ENCODE results near the gene LRRK1. TPM values are rescaled to one million over a fixed set of nuclear protein-coding genes. Genes with fewer than 3 reads are reported as not detected.

LRRK1 gene
- total and polyA plus RNA-seq, 2 of the 13 experiments (the other 11 are each of a cell fraction or from before 2014, with no cell fraction given) = 0.13 to 1.2 TPM

- no peak for TF ChIP-seq FOXO4 (CRISPR knock-in tag; conservative IDR thresholded peaks at IDR 0.05)
- no peak for TF ChIP-seq ZNF12 (CRISPR knock-in tag; IDR thresholded peaks at IDR 0.05)
Measured at GRCh38 chr15:101108461-101108775, 189.3 kb downstream of the LRRK1 start (continued).

GRCh38 chr15:101108791-101109190, 189.6 kb downstream of the LRRK1 start:
- TF ChIP-seq ZNF703 (CRISPR knock-in tag; IDR thresholded peaks at IDR 0.05; ENCODE audit: borderline replicate concordance) (no peak), MEIS2 (CRISPR knock-in tag; IDR thresholded peaks at IDR 0.05) (no peak), ZNF704 (CRISPR knock-in tag; IDR thresholded peaks at IDR 0.05; ENCODE audit: borderline replicate concordance) (no peak), SRSF4 (IDR thresholded peaks at IDR 0.05; ENCODE audit: low read depth, low read length, poor library complexity, severe bottlenecking) (no peak), ZNF292 (CRISPR knock-in tag; IDR thresholded peaks at IDR 0.05; ENCODE audit: borderline replicate concordance, low read depth) (no peak), ZNF639 (CRISPR knock-in tag; conservative IDR thresholded peaks at IDR 0.05) (no peak), ZBTB26 (CRISPR knock-in tag; IDR thresholded peaks at IDR 0.05; ENCODE audit: borderline replicate concordance) (no peak), ZNF350 (CRISPR knock-in tag; IDR thresholded peaks at IDR 0.05; ENCODE audit: borderline replicate concordance, low read depth) (no peak), HCFC1 (IDR thresholded peaks at IDR 0.05; ENCODE audit: low read depth, low read length) (no peak), ZNF496 (CRISPR knock-in tag; IDR thresholded peaks at IDR 0.05; ENCODE audit: insufficient replicate concordance) (no peak), BORCS8-MEF2B (CRISPR knock-in tag; IDR thresholded peaks at IDR 0.05) (no peak), ZNF577 (CRISPR knock-in tag; IDR thresholded peaks at IDR 0.05; ENCODE audit: borderline replicate concordance, low read depth) (no peak), ZNF20 (CRISPR knock-in tag; IDR thresholded peaks at IDR 0.05) (no peak)
- H3K4me2 ChIP-seq (ENCODE audit: low read depth, low read length) = no peak overlapping the region
- H3K27ac ChIP-seq (ENCODE audit: extremely low read length, insufficient read depth, low read length) = no peak overlapping the region
- DNase-seq (ENCODE audit: low spot score) (no peak), FAIRE-seq (no peak), ATAC-seq (no peak)
- no peaks in the 10 kb centered on the region for H3K36me3 ChIP-seq (replicated peaks in 1 of 2; ENCODE audit: control insufficient read depth in 1 of 2, insufficient read depth in 2 of 2, low read length in 2 of 2)
- ChIA-PET CTCF (ENCODE audit: low intra/inter-chr PET ratio, low total read pairs) (no interaction called here), POLR2A (no interaction called here)
- BruUV-seq (replicated peaks) = no TSS peak
- H3K4me3 ChIP-seq (replicated peaks in 1 of 3; ENCODE audit: insufficient read depth in 1 of 3, low read depth in 2 of 3, low read length in 3 of 3) = no peak overlapping the region
- in situ Hi-C loops (cut with HindIII; ENCODE audit: extremely low pct_ligation_motif_present, low pct_unique_long_range_greater_than_20kb) = no loop called here
- H3K9ac ChIP-seq (ENCODE audit: insufficient read depth, low read depth, low read length) = no peak overlapping the region
- no peaks in the 10 kb centered on the region for H3K9me3 ChIP-seq (ENCODE audit: low read length)
- intact Hi-C loops (cut with micrococcal nuclease; ENCODE audit: unreplicated experiment) = no loop called here
- peaks cover 10 to 42% of the 10 kb centered on the region in 2 experiments for H3K27me3 ChIP-seq (ENCODE audit: control insufficient read depth in 1 of 2, insufficient read depth in 2 of 2, low read length in 2 of 2)
- no peaks in the 10 kb centered on the region for H4K20me1 ChIP-seq (ENCODE audit: insufficient read depth, low read length)
- H3K4me1 ChIP-seq (ENCODE audit: insufficient read depth, low read length) = peaks cover 23% of the 10 kb centered on the region
- H3K79me2 ChIP-seq (ENCODE audit: insufficient read depth, low read length) = no peaks in the 10 kb centered on the region
- H2AFZ ChIP-seq (ENCODE audit: low read length) = no peak overlapping the region
- WGBS (ENCODE audit: low lambda C conversion rate) = 51% methylated on average over 7 of the region's 7 CpGs
